ENCODE data around the gene KIF25.

Gene KIF25

GRCh38 chr6:168043848-168044415 is 46.5 kb downstream of the KIF25 start:
- no peak overlapping the region for H3K27ac ChIP-seq

GRCh38 chr6:168044521-168045130 is 47.2 kb downstream of the KIF25 start:
- no peak overlapping the region for H3K27ac ChIP-seq
- H3K4me3 ChIP-seq, result no peak overlapping the region

More at GRCh38 chr6:168043848-168044415, 46.5 kb downstream of the KIF25 start:
- H3K4me3 ChIP-seq, result no peak overlapping the region

- Histone ChIP-seq H3K27ac (no peak overlapping the region), H3K4me3 (no peak overlapping the region)
Observed at GRCh38 chr6:168045141-168045691, 47.7 kb downstream of the KIF25 start.

GRCh38 chr6:168045706-168046620 is 48.5 kb downstream of the KIF25 start:
- Histone ChIP-seq H3K4me3 (no peak overlapping the region), H3K27ac (peak overlapping the region in 1 of 21 experiments; percentile 43)

GRCh38 chr6:168046696-168047095 is 49.2 kb downstream of the KIF25 start:
- H3K4me3 ChIP-seq, result no peak overlapping the region
- H3K27ac ChIP-seq, result no peak overlapping the region

- H3K4me3 ChIP-seq, result no peak overlapping the region
- H3K27ac ChIP-seq, result no peak overlapping the region
Observed at GRCh38 chr6:168047841-168048723, 50.6 kb downstream of the KIF25 start.

GRCh38 chr6:168048724-168049025 is 51.2 kb downstream of the KIF25 start:
- Histone ChIP-seq H3K4me3 (no peak overlapping the region), H3K27ac (no peak overlapping the region)

GRCh38 chr6:168049277-168049676 is 51.8 kb downstream of the KIF25 start:
- Histone ChIP-seq H3K27ac (no peak overlapping the region), H3K4me3 (no peak overlapping the region)

GRCh38 chr6:168049706-168050224 is 52.3 kb downstream of the KIF25 start:
- Histone ChIP-seq H3K27ac (no peak overlapping the region), H3K4me3 (no peak overlapping the region)

- H3K27ac ChIP-seq, result no peak overlapping the region
- H3K4me3 ChIP-seq, result no peak overlapping the region
Observed at GRCh38 chr6:168050225-168050880, 52.9 kb downstream of the KIF25 start.

- Histone ChIP-seq H3K4me3 (no peak overlapping the region), H3K27ac (no peak overlapping the region)
Observed at GRCh38 chr6:168050881-168051586, 53.6 kb downstream of the KIF25 start.

- H3K4me3 ChIP-seq, result no peak overlapping the region
- H3K27ac ChIP-seq, result no peak overlapping the region
Observed at GRCh38 chr6:168051648-168052047, 54.2 kb downstream of the KIF25 start.

- H3K27ac ChIP-seq, result no peak overlapping the region
- no peak overlapping the region for H3K4me3 ChIP-seq
Observed at GRCh38 chr6:168052291-168052891, 54.9 kb downstream of the KIF25 start.

- Histone ChIP-seq H3K27ac (no peak overlapping the region), H3K4me3 (no peak overlapping the region)
Observed at GRCh38 chr6:168053086-168053956, 55.9 kb downstream of the KIF25 start.

- Histone ChIP-seq H3K27ac (no peak overlapping the region), H3K4me3 (no peak overlapping the region)
Observed at GRCh38 chr6:168053957-168054471, 56.5 kb downstream of the KIF25 start.

- H3K4me3 ChIP-seq, result no peak overlapping the region
- H3K27ac ChIP-seq, result no peak overlapping the region
Observed at GRCh38 chr6:168054765-168055560, 57.5 kb downstream of the KIF25 start.
